SK-N-SH treated with all-trans-retinoic acid at 6 μM for 48 hours (cell line): Measurements from ENCODE around the gene GPR137C.

ENCODE experiments used
- ATAC-seq: fragments of 200-7000 bp; cut with Tn5 transposase; 3 replicates; pipeline ENCODE4 v1.9.1; 2020; ENCODE audit warnings: mild to moderate bottlenecking, moderate library complexity
- BACH2 ChIP-seq: fragments of 250-450 bp; sonication (Bioruptor Pico); IDR thresholded peaks from 2 replicates; pipeline ENCODE4 v1.9.0; 2021; ENCODE audit warnings: mild to moderate bottlenecking, borderline replicate concordance
- CSDC2 ChIP-seq: fragments of 250-450 bp; sonication (Bioruptor Pico); IDR thresholded peaks from 2 replicates; pipeline ENCODE4 v1.5.0; 2020; ENCODE audit warnings: mild to moderate bottlenecking, moderate library complexity
- CSRNP3 ChIP-seq: fragments of 250-450 bp; sonication (Bioruptor Pico); IDR thresholded peaks from 2 replicates; pipeline ENCODE4 v1.5.1; 2021; ENCODE audit warnings: mild to moderate bottlenecking, moderate library complexity
- ESRRG ChIP-seq: fragments of 250-450 bp; sonication (Bioruptor Pico); IDR thresholded peaks from 2 replicates; pipeline ENCODE4 v1.6.1; 2021; ENCODE audit warnings: mild to moderate bottlenecking
- GLIS3 ChIP-seq: fragments of 250-450 bp; sonication (Bioruptor Pico); IDR thresholded peaks from 2 replicates; pipeline ENCODE4 v1.5.0; 2020; ENCODE audit warnings: mild to moderate bottlenecking, moderate library complexity
- ISL1 ChIP-seq: fragments of 250-450 bp; sonication (Bioruptor Pico); IDR thresholded peaks from 2 replicates; pipeline ENCODE4 v2.1.2; 2022; ENCODE audit warnings: mild to moderate bottlenecking, moderate library complexity
- OSR1 ChIP-seq: fragments of 250-450 bp; sonication (Bioruptor Pico); IDR thresholded peaks from 2 replicates; pipeline ENCODE4 v1.8.0; 2022; ENCODE audit warnings: moderate library complexity, mild to moderate bottlenecking, inconsistent platforms
- PATZ1 ChIP-seq: fragments of 250-450 bp; sonication (Bioruptor Pico); IDR thresholded peaks from 2 replicates; pipeline ENCODE4 v1.8.0; 2020; ENCODE audit warnings: mild to moderate bottlenecking, moderate library complexity, borderline replicate concordance
- PPARA ChIP-seq: fragments of 250-450 bp; sonication (Bioruptor Pico); IDR thresholded peaks from 2 replicates; pipeline ENCODE4 v1.5.0; 2020; ENCODE audit warnings: mild to moderate bottlenecking, borderline replicate concordance
- RARB ChIP-seq: fragments of 250-450 bp; sonication (Bioruptor Pico); IDR thresholded peaks from 2 replicates; pipeline ENCODE4 v1.8.0; 2021; ENCODE audit warnings: mild to moderate bottlenecking, moderate library complexity
- SNAI2 ChIP-seq: fragments of 250-450 bp; sonication (Bioruptor Pico); IDR thresholded peaks from 2 replicates; pipeline ENCODE4 v1.5.0; 2020; ENCODE audit warnings: mild to moderate bottlenecking, moderate library complexity
- TCF4 ChIP-seq: fragments of 250-450 bp; sonication (Bioruptor Pico); IDR thresholded peaks from 2 replicates; pipeline ENCODE4 v1.8.0; 2021; ENCODE audit warnings: mild to moderate bottlenecking, moderate library complexity, borderline replicate concordance
- TOX ChIP-seq: fragments of 250-450 bp; sonication (Bioruptor Pico); IDR thresholded peaks from 2 replicates; pipeline ENCODE4 v1.8.0; 2021; ENCODE audit warnings: mild to moderate bottlenecking, moderate library complexity, borderline replicate concordance
- ZC3H10 ChIP-seq: fragments of 250-450 bp; sonication (Bioruptor Pico); IDR thresholded peaks from 2 replicates; pipeline ENCODE4 v1.5.1; 2021; ENCODE audit warnings: mild to moderate bottlenecking, moderate library complexity
- ZFP3 ChIP-seq: fragments of 250-450 bp; sonication (Bioruptor Pico); IDR thresholded peaks from 2 replicates; pipeline ENCODE4 v1.5.0; 2020; ENCODE audit warnings: mild to moderate bottlenecking, moderate library complexity
- ZFP30 ChIP-seq: fragments of 450-650 bp; formaldehyde crosslinking; IDR thresholded peaks from 2 replicates; pipeline ENCODE4 v1.5.0; 2022; ENCODE audit warnings: mild to moderate bottlenecking, moderate library complexity
- ZNF565 ChIP-seq: fragments of 450-650 bp; formaldehyde crosslinking; conservative IDR thresholded peaks from 2 replicates; pipeline ENCODE4 v1.5.0; 2020; ENCODE audit warnings: low read depth, mild to moderate bottlenecking, moderate library complexity
- ZNF70 ChIP-seq: fragments of 450-650 bp; formaldehyde crosslinking; IDR thresholded peaks from 2 replicates; pipeline ENCODE4 v1.5.0; 2020; ENCODE audit warnings: mild to moderate bottlenecking, moderate library complexity
- ZNF8 ChIP-seq: fragments of 450-650 bp; formaldehyde crosslinking; IDR thresholded peaks from 2 replicates; pipeline ENCODE4 v1.5.0; 2020; ENCODE audit warnings: mild to moderate bottlenecking, moderate library complexity
- TF ChIP-seq, protein P1 (sequence below): fragments of 250-450 bp; sonication (Bioruptor Pico); IDR thresholded peaks from 2 replicates; pipeline ENCODE4 v1.8.0; 2021; ENCODE audit warnings: low read depth, mild to moderate bottlenecking, moderate library complexity, borderline replicate concordance

GPR137C gene

GRCh38 chr14:52590318-52590717 is 37.7 kb downstream of the GPR137C start:
- ATAC-seq: no peak
- TF ChIP-seq PATZ1 (CRISPR knock-in tag) (no peak), CSDC2 (CRISPR knock-in tag) (no peak), CSRNP3 (CRISPR knock-in tag) (no peak), BACH2 (CRISPR knock-in tag) (no peak), ZFP30 (CRISPR knock-in tag) (no peak)

DNA sequence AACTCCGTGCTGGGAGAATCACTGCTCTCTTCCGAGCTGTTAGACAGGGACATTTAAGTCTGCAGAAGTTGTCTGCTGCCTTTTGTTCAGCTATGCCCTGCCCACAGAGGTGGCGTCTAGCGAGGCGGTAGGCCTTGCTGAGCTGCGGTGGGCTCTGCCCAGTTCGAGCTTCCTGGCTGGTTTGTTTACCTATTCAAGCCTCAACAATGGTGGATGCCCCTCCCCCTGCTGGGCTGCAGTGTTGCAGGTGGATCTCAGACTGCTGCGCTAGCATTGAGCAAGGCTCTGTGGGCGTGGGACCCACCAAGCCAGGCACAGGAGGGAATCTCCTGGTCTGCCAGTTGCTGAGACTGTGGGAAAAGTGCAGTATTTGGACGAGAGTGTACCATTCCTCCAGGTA is 43.7 kb downstream of the GPR137C start:
- no peak for ATAC-seq
- TF ChIP-seq ZNF70 (CRISPR knock-in tag): no peak
- TF ChIP-seq TOX: no peak
- no peak for TF ChIP-seq PPARA (CRISPR knock-in tag)
- TF ChIP-seq RARB (CRISPR knock-in tag): no peak
- TF ChIP-seq TCF4: no peak
- no peak for TF ChIP-seq CSDC2 (CRISPR knock-in tag)
- TF ChIP-seq PATZ1 (CRISPR knock-in tag): no peak
- no peak for TF ChIP-seq ISL1 (CRISPR knock-in tag)
- TF ChIP-seq ZFP3: no peak
- no peak for TF ChIP-seq ZNF8
- TF ChIP-seq SNAI2: no peak
- no peak for TF ChIP-seq BACH2 (CRISPR knock-in tag)
- no peak for TF ChIP-seq ZC3H10 (CRISPR knock-in tag)
- no peak for TF ChIP-seq OSR1 (CRISPR knock-in tag)
- no peak for TF ChIP-seq ZNF565 (CRISPR knock-in tag)
- TF ChIP-seq CSRNP3 (CRISPR knock-in tag): no peak
- no peak for TF ChIP-seq ZFP30 (CRISPR knock-in tag)
- no peak for TF ChIP-seq GLIS3 (CRISPR knock-in tag)
- TF ChIP-seq ESRRG (CRISPR knock-in tag): no peak

- TF ChIP-seq RARB (CRISPR knock-in tag) (no peak), ISL1 (CRISPR knock-in tag) (no peak)
- TF ChIP-seq, protein P1, sequence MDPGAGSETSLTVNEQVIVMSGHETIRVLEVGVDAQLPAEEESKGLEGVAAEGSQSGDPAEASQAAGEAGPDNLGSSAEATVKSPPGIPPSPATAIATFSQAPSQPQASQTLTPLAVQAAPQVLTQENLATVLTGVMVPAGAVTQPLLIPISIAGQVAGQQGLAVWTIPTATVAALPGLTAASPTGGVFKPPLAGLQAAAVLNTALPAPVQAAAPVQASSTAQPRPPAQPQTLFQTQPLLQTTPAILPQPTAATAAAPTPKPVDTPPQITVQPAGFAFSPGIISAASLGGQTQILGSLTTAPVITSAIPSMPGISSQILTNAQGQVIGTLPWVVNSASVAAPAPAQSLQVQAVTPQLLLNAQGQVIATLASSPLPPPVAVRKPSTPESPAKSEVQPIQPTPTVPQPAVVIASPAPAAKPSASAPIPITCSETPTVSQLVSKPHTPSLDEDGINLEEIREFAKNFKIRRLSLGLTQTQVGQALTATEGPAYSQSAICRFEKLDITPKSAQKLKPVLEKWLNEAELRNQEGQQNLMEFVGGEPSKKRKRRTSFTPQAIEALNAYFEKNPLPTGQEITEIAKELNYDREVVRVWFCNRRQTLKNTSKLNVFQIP (CRISPR knock-in tag): no peak
- ATAC-seq: no peak
Measured at GRCh38 chr14:52596861-52597260, 44.2 kb downstream of the GPR137C start.

DNA sequence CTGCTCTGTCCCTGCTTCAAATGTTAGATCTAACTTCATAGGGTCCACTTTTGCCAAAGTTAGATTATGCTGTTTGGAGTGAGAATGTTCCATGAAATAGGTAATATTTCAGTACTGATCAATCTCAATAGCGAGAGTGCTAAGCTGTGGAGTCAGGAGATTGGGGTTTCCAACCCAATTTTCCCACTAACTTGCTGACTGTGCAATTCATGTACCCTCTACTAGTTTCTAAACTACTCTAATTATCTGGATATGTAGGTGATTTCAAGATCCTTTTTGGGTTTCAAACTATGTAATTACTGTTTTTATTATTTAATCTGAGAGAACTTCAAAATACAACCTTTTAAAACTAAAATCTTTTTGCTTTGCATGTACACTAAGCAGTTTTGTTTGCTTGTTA is 45.9 kb downstream of the GPR137C start:
- ATAC-seq: no peak
- no peak for TF ChIP-seq SNAI2
- TF ChIP-seq ZNF565 (CRISPR knock-in tag): no peak
- TF ChIP-seq TCF4: no peak
- TF ChIP-seq, protein P1 (CRISPR knock-in tag): no peak
- no peak for TF ChIP-seq ISL1 (CRISPR knock-in tag)
- TF ChIP-seq ZFP30 (CRISPR knock-in tag): no peak
